ENCODE results near the gene URAD. TPM values are rescaled to one million over a fixed set of nuclear protein-coding genes. Genes with fewer than 3 reads are reported as not detected.

Gene URAD
- polyA plus RNA-seq, 2 of the 4 experiments (the other 2 are of a cell fraction), result not detected

- TF ChIP-seq USF2 (IDR thresholded peaks at IDR 0.05), result no peak
- TF ChIP-seq KDM5A (IDR thresholded peaks at IDR 0.05), result no peak
- TF ChIP-seq MAX (IDR thresholded peaks at IDR 0.05), result no peak
Observed at GRCh38 chr13:27952876-27953675, 35.4 kb downstream of the URAD start (continued).

- ATAC-seq, result no peak
Observed at GRCh38 chr13:27942972-27943371, 45.5 kb downstream of the URAD start.

GRCh38 chr13:27933580-27934328, 54.7 kb downstream of the URAD start:
- H3K4me3 ChIP-seq, result no peak overlapping the region
- no peak for TF ChIP-seq RAD21 (conservative IDR thresholded peaks at IDR 0.05 in 1 of 2, IDR thresholded peaks at IDR 0.05 in 1 of 2)
- no peak for TF ChIP-seq FOSL2 (IDR thresholded peaks at IDR 0.05)
- TF ChIP-seq FOSL2 (CRISPR knock-in tag; IDR thresholded peaks at IDR 0.05), result no peak
- no peak for TF ChIP-seq POLR2A (IDR thresholded peaks at IDR 0.05; ENCODE audit: low read length)
- no peak for TF ChIP-seq HEYL (CRISPR knock-in tag; IDR thresholded peaks at IDR 0.05)
- TF ChIP-seq ZNF302 (CRISPR knock-in tag; IDR thresholded peaks at IDR 0.05), result no peak
- TF ChIP-seq SREBF2 (IDR thresholded peaks at IDR 0.05), result no peak
- TF ChIP-seq POLR2AphosphoS2 (conservative IDR thresholded peaks at IDR 0.05; ENCODE audit: low read length), result no peak
- no peaks in the 10 kb centered on the region for H3K4me1 ChIP-seq
- ATAC-seq (no peak), DNase-seq (ENCODE audit: low read depth in 1 of 2, low spot score in 1 of 2) (no peak), FAIRE-seq (no peak)
- ChIA-PET CTCF (interaction anchor here (0.7 to 1.7 kb wide), 2 partner anchors 9 to 21 kb away, joined by 3 to 4 read pairs; no protein-coding TSS in a partner anchor), POLR2A (interaction anchor here (0.6 kb wide), 1 partner anchor 20 kb away, joined by 3 read pairs; no protein-coding TSS in a partner anchor)
- WGBS (ENCODE audit: missing lambda C conversion rate), result 71% methylated on average over 2 of the region's 2 CpGs
- H3K9me3 ChIP-seq, result no peaks in the 10 kb centered on the region
- no peak overlapping the region for H3K27ac ChIP-seq
- no peak overlapping the region for H3K4me2 ChIP-seq

More at GRCh38 chr13:27942972-27943371, 45.5 kb downstream of the URAD start:
- DNase-seq (ENCODE audit: low read depth in 1 of 2, low spot score in 1 of 2) (no peak), FAIRE-seq (no peak)
- Histone ChIP-seq H3K4me1 (no peaks in the 10 kb centered on the region), H3K4me3 (no peak overlapping the region), H3K9me3 (no peaks in the 10 kb centered on the region), H3K27ac (no peak overlapping the region), H3K4me2 (no peak overlapping the region)
- 60% methylated on average over 1 of the region's 1 CpG for WGBS (ENCODE audit: missing lambda C conversion rate)
- CTCF ChIA-PET, result interaction anchor here (0.7 to 4.5 kb wide), 5 partner anchors 10 to 116 kb away, joined by 3 to 22 read pairs (median 4); no protein-coding TSS in a partner anchor
- TF ChIP-seq CHD2 (IDR thresholded peaks at IDR 0.05; ENCODE audit: low read length, partially characterized antibody), result no peak
- no peak for TF ChIP-seq KDM1A (IDR thresholded peaks at IDR 0.05; ENCODE audit: low read depth)
- no peak for TF ChIP-seq CBX2 (IDR thresholded peaks at IDR 0.05; ENCODE audit: borderline replicate concordance, low read depth)
- no peak for TF ChIP-seq NR3C1 (IDR thresholded peaks at IDR 0.05)
- no peak for TF ChIP-seq HMGXB4 (CRISPR knock-in tag; IDR thresholded peaks at IDR 0.05; ENCODE audit: borderline replicate concordance)
- TF ChIP-seq USF2 (IDR thresholded peaks at IDR 0.05), result no peak
- no peak for TF ChIP-seq E2F6 (IDR thresholded peaks at IDR 0.05; ENCODE audit: borderline replicate concordance, low read depth)
- TF ChIP-seq EHMT2 (IDR thresholded peaks at IDR 0.05; ENCODE audit: low read depth), result no peak
- no peak for TF ChIP-seq EP300 (IDR thresholded peaks at IDR 0.05)
- no peak for TF ChIP-seq MYC (IDR thresholded peaks at IDR 0.05; ENCODE audit: borderline replicate concordance, low read length)
- no peak for TF ChIP-seq SREBF2 (IDR thresholded peaks at IDR 0.05)
- no peak for TF ChIP-seq TFCP2L1 (CRISPR knock-in tag; IDR thresholded peaks at IDR 0.05)
- no peak for TF ChIP-seq SMC3 (IDR thresholded peaks at IDR 0.05)
- TF ChIP-seq POLR2A (IDR thresholded peaks at IDR 0.05; ENCODE audit: low read length), result no peak
- no peak for TF ChIP-seq ESRRA (IDR thresholded peaks at IDR 0.05; ENCODE audit: borderline replicate concordance, low read length)
- no peak for TF ChIP-seq RFX5 (IDR thresholded peaks at IDR 0.05)
- no peak for TF ChIP-seq MAFK (IDR thresholded peaks at IDR 0.05; ENCODE audit: partially characterized antibody)
- TF ChIP-seq RARB (CRISPR knock-in tag; IDR thresholded peaks at IDR 0.05), result no peak
- POLR2A ChIA-PET, result no interaction called here
